T-helper 17 cell (primary cell): ENCODE data around the gene PLEKHG1. TPM values are rescaled to one million over a fixed set of nuclear protein-coding genes. Genes with fewer than 3 reads are reported as not detected.

Source experiments
- ATAC-seq: fragments of 150-1000 bp; cut with Tn5 transposase; 2 replicates; pipeline ENCODE4 v1.10.0; 2021; ENCODE audit warnings: mild to moderate bottlenecking, moderate library complexity
- DNase-seq, 3 donors: peaks; one replicate each; pipeline versions ENCODE4 v3.0.0 to v3.0.0-alpha.2; 2020 to 2021
- H3K9me3 ChIP-seq: one replicate; pipeline ENCODE4 v1.7.0; 2013; ENCODE audit warnings: low read length, mild to moderate bottlenecking; ENCODE audit not compliant: control insufficient read depth, poor library complexity, severe bottlenecking
- H3K27ac Mint-ChIP-seq: one replicate; pipeline ENCODE4 v1.8.0; 2022; ENCODE audit warnings: mild to moderate bottlenecking, moderate library complexity, mixed read lengths
- H3K27me3 Mint-ChIP-seq: one replicate; pipeline ENCODE4 v1.8.0; 2022; ENCODE audit warnings: mixed read lengths
- H3K36me3 Mint-ChIP-seq: one replicate; pipeline ENCODE4 v1.8.0; 2022; ENCODE audit warnings: low read depth, mixed read lengths
- H3K4me1 Mint-ChIP-seq: one replicate; pipeline ENCODE4 v1.8.0; 2022; ENCODE audit warnings: mild to moderate bottlenecking, mixed read lengths
- H3K4me3 Mint-ChIP-seq: one replicate; pipeline ENCODE4 v1.8.0; 2022; ENCODE audit warnings: mild to moderate bottlenecking, moderate library complexity, mixed read lengths
- total RNA-seq, 4 donors: library from RNA in 2 of 4; stranded (reverse) in 2 of 4; gene quantifications; one replicate each; pipeline ENCODE4 v1.2.3 and lab custom pipeline; 2022 to 2026

PLEKHG1 gene
- total RNA-seq, 2 donors from 2014 or later = 4.7 to 12.9 TPM

DNA sequence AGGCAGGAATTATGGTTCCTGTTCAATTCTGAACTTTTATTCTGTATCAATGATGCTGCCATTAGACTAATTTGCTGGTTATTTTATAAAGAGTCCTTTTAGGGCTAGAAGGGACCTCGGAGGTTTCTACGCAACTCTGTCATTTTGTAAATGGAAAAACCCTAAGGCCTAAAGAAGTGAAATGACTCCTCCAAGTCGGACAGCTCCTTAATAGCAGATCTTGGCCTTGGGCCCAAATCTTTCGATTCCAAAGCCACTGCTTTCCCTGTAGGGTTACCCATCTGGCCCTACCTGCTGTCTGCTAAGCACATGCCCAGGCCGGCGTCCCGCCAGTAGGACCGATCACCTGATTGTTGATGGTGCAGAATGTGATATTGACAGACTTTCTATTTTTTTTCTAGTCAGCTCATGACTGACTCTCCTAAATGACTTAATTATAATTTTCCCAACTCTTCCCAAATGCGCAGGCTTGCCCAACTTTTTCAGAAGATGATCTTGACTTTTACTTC lies 40.2 kb downstream of the PLEKHG1 start:
- no peak for ATAC-seq
- H3K36me3 Mint-ChIP-seq = no peaks in the 10 kb centered on the region

DNA sequence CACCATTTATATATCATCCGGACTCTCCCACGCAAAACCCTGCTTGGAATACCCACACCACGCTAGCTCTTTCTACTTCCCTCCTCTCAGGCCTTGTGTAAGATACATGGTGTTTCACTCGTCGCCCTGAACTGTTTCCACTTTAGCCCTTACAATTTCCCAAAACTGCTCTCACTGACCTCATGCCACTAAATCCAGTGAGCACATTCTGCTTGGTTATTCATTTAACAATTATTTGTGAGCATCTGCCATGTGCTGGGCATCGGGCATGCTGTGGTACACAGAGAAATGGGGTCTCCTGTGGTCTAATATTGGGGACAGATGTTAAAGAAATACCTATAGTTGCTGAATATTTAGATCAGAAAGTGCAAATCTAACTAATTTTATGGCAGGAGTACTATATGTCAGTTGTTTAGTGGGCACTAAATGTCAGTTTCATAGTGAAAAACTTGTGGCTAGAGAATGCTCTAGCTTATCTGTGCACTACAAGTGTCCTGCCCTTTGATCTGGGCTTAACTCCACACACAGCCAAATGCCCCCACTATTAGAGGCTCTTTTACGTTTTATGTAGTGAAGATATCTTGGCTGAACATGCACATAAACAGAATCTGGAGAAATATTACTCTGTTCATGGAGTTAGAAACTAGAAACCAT lies 41.0 kb downstream of the PLEKHG1 start:
- no peak for ATAC-seq
- no peaks in the 10 kb centered on the region for H3K36me3 Mint-ChIP-seq
- no peaks in the 10 kb centered on the region for H3K9me3 ChIP-seq
- no peak overlapping the region for H3K27ac Mint-ChIP-seq
- no peak for DNase-seq
- peaks cover 16% of the 10 kb centered on the region for H3K4me1 Mint-ChIP-seq
- peak overlapping the region; percentile 63 for H3K4me3 Mint-ChIP-seq
- H3K27me3 Mint-ChIP-seq = no peaks in the 10 kb centered on the region

More for the DNA sequence above, 40.2 kb downstream of the PLEKHG1 start:
- Mint-ChIP-seq H3K27ac (peak overlapping the region; percentile 22), H3K4me3 (no peak overlapping the region), H3K4me1 (peaks cover 16% of the 10 kb centered on the region), H3K27me3 (no peaks in the 10 kb centered on the region)
- DNase-seq = no peak
- no peaks in the 10 kb centered on the region for H3K9me3 ChIP-seq

DNA sequence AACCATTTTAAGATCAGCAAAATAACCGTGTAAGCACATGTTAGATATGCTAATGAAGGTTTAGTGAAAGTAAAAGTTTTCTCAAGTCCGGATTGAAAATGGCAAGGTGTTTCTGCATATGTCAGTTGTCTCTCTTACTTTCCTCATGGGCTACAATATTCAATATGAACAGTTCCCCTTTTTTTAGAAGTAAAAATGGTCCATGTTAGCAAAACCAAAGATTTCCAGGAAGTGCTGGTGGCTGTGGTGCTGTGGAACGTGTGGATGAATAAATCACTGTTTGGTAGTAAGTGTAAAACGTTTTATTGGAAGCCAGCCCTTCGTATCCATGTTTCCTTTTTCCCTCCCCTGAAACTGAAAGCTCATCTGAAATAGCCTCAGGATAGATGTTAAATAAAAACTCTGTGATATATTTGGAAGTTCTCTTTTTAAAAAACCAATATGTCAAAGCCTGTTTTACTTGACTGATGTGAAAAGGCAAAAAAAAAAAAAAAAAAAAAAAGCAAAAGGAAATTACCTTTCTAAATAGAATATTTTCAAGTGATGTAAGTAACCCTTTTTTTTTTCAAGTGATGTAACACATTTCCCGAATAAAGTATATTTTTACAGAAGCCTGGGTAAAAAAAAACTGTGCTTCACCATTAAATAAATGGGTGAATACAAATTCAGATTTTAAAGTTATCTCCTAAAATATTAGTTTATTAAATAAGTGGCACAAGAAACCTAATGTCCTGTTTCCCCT lies 41.9 kb downstream of the PLEKHG1 start:
- H3K36me3 Mint-ChIP-seq = no peaks in the 10 kb centered on the region
- DNase-seq = no peak
- no peak overlapping the region for H3K27ac Mint-ChIP-seq
- H3K9me3 ChIP-seq = no peaks in the 10 kb centered on the region
- H3K27me3 Mint-ChIP-seq = no peaks in the 10 kb centered on the region
- H3K4me3 Mint-ChIP-seq = peak overlapping the region; percentile 63
- ATAC-seq = peak; percentile 53
- H3K4me1 Mint-ChIP-seq = peaks cover 13% of the 10 kb centered on the region

DNA sequence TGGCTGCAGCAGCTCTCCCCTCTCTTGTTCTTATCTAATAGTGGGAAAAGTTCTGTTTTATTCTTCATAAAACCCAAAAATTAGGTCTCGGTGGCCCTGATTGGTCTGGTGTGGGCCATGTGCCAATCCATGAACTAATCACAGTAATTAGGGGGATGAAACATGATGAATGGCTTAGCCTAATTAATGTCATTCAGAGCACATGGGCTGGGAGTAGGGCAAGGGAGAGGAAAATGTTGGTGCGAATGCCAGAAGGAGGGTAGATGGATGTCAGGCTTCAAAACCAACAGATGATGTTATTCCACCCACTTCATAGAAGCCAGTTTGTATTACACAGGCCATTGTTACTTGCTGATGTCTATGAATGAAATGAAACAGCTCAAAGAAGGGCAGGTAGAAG lies 46.5 kb downstream of the PLEKHG1 start:
- H3K36me3 Mint-ChIP-seq = no peaks in the 10 kb centered on the region
- H3K27ac Mint-ChIP-seq = no peak overlapping the region
- H3K4me1 Mint-ChIP-seq = peaks cover 4% of the 10 kb centered on the region
- no peak overlapping the region for H3K4me3 Mint-ChIP-seq
- ATAC-seq (no peak), DNase-seq (no peak)
- H3K27me3 Mint-ChIP-seq = no peaks in the 10 kb centered on the region
- no peaks in the 10 kb centered on the region for H3K9me3 ChIP-seq

DNA sequence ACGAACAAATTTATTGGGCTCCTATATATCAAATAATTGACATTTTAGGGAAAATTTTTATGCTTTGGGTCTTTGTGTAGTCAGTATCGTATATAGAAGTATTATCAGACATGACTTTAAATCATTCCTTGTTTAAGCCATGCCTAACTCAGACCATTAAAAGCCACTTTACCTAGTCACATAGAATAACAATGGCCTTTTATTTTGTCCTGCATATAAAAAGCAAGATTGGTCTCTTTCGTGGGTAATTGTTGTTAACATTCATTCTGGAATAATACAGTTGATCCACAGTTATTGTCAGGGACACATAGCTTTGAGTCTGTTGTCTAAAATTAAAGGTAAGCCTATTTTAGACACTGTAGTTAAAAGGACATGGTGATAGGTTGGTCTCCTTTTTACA lies 47.4 kb downstream of the PLEKHG1 start:
- no peaks in the 10 kb centered on the region for H3K27me3 Mint-ChIP-seq
- no peaks in the 10 kb centered on the region for H3K4me1 Mint-ChIP-seq
- no peak for DNase-seq
- ATAC-seq = no peak
- H3K4me3 Mint-ChIP-seq = no peak overlapping the region
- H3K36me3 Mint-ChIP-seq = no peaks in the 10 kb centered on the region
- H3K27ac Mint-ChIP-seq = no peak overlapping the region
- no peaks in the 10 kb centered on the region for H3K9me3 ChIP-seq

Other genes starting within 250 kb of the PLEKHG1 start
- not detected for gene IYD, start 230.9 kb upstream of the PLEKHG1 start, total RNA-seq